HepG2 (cell line): ENCODE results near the gene PTMA. TPM values are rescaled to one million over a fixed set of nuclear protein-coding genes. Genes with fewer than 3 reads are reported as not detected.
A peak's percentile ranks its signal among the peaks of the same experiment; 100 is the strongest.

Source experiments
- ARID2 ChIP-seq: sonication (generic); formaldehyde crosslinking; IDR thresholded peaks from 2 replicates; pipeline ENCODE4 v1.8.1; 2022; ENCODE audit warnings: mild to moderate bottlenecking, missing genetic modification reagents, borderline replicate concordance
- ELF3 ChIP-seq: IDR thresholded peaks from 2 replicates; pipeline ENCODE4 v1.6.1; 2016; ENCODE audit warnings: missing genetic modification reagents, missing compliant biosample characterization
- ETV5 ChIP-seq: IDR thresholded peaks from 2 replicates; pipeline ENCODE4 v1.6.1; 2018; ENCODE audit warnings: missing biosample characterization, missing genetic modification reagents, inconsistent platforms, borderline replicate concordance
- IKZF1 ChIP-seq: fragments of 450-650 bp; IDR thresholded peaks from 2 replicates; pipeline ENCODE4 v1.7.1; 2016
- ISL2 ChIP-seq: sonication (generic); formaldehyde crosslinking; IDR thresholded peaks from 2 replicates; pipeline ENCODE4 v1.5.0; 2020; ENCODE audit warnings: missing genetic modification reagents
- KDM1A ChIP-seq: IDR thresholded peaks from 2 replicates; pipeline ENCODE4 v1.6.1; 2016; ENCODE audit warnings: missing compliant biosample characterization
- KDM2A ChIP-seq: sonication (generic); formaldehyde crosslinking; IDR thresholded peaks from 2 replicates; pipeline ENCODE4 v1.4.0; 2020; ENCODE audit warnings: low read depth, missing genetic modification reagents, borderline replicate concordance
- KLF6 ChIP-seq: IDR thresholded peaks from 2 replicates; pipeline ENCODE4 v1.8.0; 2016; ENCODE audit warnings: missing biosample characterization, missing genetic modification reagents
- KMT2A ChIP-seq: sonication (generic); formaldehyde crosslinking; IDR thresholded peaks from 2 replicates; pipeline ENCODE4 v1.4.0; 2020; ENCODE audit warnings: missing genetic modification reagents
- MTF1 ChIP-seq: sonication (generic); formaldehyde crosslinking; IDR thresholded peaks from 2 replicates; pipeline ENCODE4 v1.5.0; 2020; ENCODE audit warnings: missing genetic modification reagents
- ONECUT2 ChIP-seq: sonication (generic); formaldehyde crosslinking; IDR thresholded peaks from 2 replicates; pipeline ENCODE4 v1.4.0; 2020; ENCODE audit warnings: missing genetic modification reagents
- RFXANK ChIP-seq: IDR thresholded peaks from 2 replicates; pipeline ENCODE4 v1.6.1; 2016
- SP1 ChIP-seq, 2 experiments: fragments of 450-650 bp in 1 of 2; sonication (generic) in 1 of 2; formaldehyde crosslinking in 1 of 2; IDR thresholded peaks; 2 replicates each; pipeline versions ENCODE4 v1.4.0 to v1.6.1; 2016 to 2020; ENCODE audit warnings: missing genetic modification reagents in 1 of 2
- SRSF1 ChIP-seq: fragments of 200-400 bp; formaldehyde crosslinking; optimal IDR thresholded peaks from 2 replicates; pipeline ENCODE3; 2017; ENCODE audit warnings: mild to moderate bottlenecking, low read depth, low read length, moderate library complexity
- TBX3 ChIP-seq: fragments of 450-650 bp; IDR thresholded peaks from 2 replicates; pipeline ENCODE4 v1.6.1; 2017; ENCODE audit warnings: antibody characterized with exemption, mild to moderate bottlenecking, inconsistent platforms, borderline replicate concordance
- THAP11 ChIP-seq: IDR thresholded peaks from 2 replicates; pipeline ENCODE4 v1.6.1; 2016; ENCODE audit warnings: missing biosample characterization, missing genetic modification reagents
- ZNF205 ChIP-seq: IDR thresholded peaks from 2 replicates; pipeline ENCODE4 v1.6.1; 2018; ENCODE audit warnings: missing biosample characterization, missing genetic modification reagents
- ZNF605 ChIP-seq: sonication (generic); formaldehyde crosslinking; IDR thresholded peaks from 2 replicates; pipeline ENCODE4 v1.8.0; 2022; ENCODE audit warnings: mild to moderate bottlenecking, missing genetic modification reagents
- ZNF768 ChIP-seq: sonication (generic); formaldehyde crosslinking; IDR thresholded peaks from 2 replicates; pipeline ENCODE4 v1.4.0; 2020; ENCODE audit warnings: missing genetic modification reagents
- ZNF792 ChIP-seq: IDR thresholded peaks from 2 replicates; pipeline ENCODE4 v1.6.1; 2016
- ZSCAN21 ChIP-seq: sonication (generic); formaldehyde crosslinking; IDR thresholded peaks from 2 replicates; pipeline ENCODE4 v1.8.0; 2022; ENCODE audit warnings: mild to moderate bottlenecking, missing genetic modification reagents, moderate library complexity, borderline replicate concordance
- ZSCAN22 ChIP-seq: sonication (generic); formaldehyde crosslinking; IDR thresholded peaks from 2 replicates; pipeline ENCODE4 v1.4.0; 2020; ENCODE audit warnings: mild to moderate bottlenecking, missing genetic modification reagents
- polyA plus RNA-seq, 8 experiments: library from polyadenylated mRNA; depleted of rRNA in 3 of 8; stranded (reverse) in 7 of 8; unstranded in 1 of 8; fragments of >200 nt; fragmentation: Illumina TruSeq in 4 of 8; extraction: Trizol in 4 of 8; gene quantifications; 2 replicates each; pipeline versions ENCODE4 v1.2.1 to v1.2.3, GENCODE V29; 2011 to 2016; ENCODE audit warnings: low read depth in 4 of 8, missing spikeins in 1 of 8, mixed read lengths in 1 of 8; ENCODE audit not compliant: insufficient read depth in 1 of 8
- total RNA-seq, 5 experiments: library from RNA; depleted of rRNA; stranded (reverse); fragments of >200 nt; fragmentation: Illumina TruSeq; extraction: Trizol; gene quantifications; 2 replicates each; pipeline ENCODE4 v1.2.3, GENCODE V29; 2016; ENCODE audit warnings: low read depth in 1 of 5
- TF ChIP-seq, protein P1 (sequence below): sonication (generic); formaldehyde crosslinking; IDR thresholded peaks from 2 replicates; pipeline ENCODE4 v1.4.0; 2020; ENCODE audit warnings: mild to moderate bottlenecking, missing genetic modification reagents, borderline replicate concordance
- TF ChIP-seq, protein P2 (sequence below): sonication (generic); formaldehyde crosslinking; IDR thresholded peaks from 2 replicates; pipeline ENCODE4 v1.4.0; 2020; ENCODE audit warnings: missing genetic modification reagents

The PTMA gene
- total and polyA plus RNA-seq, 2 of the 13 experiments (the other 11 are each of a cell fraction or from before 2014, with no cell fraction given) = 190 to 1,086 TPM

DNA sequence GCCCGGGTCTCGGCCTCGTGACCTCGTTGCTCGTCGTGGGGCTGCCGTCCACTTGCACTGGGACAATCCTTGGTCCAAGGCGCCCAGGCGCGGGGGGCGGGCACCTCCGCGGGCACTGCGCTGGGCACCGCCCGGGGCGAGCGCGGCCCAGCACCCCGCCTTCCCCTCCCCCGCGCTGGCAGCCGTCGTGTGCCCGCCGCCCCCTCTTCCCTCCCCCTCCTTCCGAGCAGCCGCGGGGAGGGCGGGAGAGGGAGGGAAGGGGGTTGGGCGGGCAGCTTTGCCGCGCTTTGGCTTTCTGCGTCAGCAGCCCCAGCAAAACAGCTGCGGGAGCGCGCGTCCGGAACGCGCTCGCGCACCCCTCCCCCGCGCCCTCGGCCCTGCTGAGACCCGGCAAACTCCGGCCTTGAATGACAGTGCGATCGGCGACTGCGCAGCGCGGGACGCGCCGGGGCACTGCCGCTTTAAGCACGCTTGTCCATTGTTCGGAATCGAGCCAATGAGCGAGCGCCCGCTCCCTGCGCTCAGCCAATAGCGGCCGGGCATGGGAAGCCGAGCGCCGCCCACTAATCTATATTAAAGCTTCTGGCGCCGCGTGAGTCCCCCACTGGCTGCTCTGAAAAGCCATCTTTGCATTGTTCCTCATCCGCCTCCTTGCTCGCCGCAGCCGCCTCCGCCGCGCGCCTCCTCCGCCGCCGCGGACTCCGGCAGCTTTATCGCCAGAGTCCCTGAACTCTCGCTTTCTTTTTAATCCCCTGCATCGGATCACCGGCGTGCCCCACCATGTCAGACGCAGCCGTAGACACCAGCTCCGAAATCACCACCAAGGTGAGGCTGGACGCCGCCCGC lies at the start of gene PTMA (continued):
- TF ChIP-seq KDM1A (no peak), MTF1 (CRISPR knock-in tag) (no peak), KDM2A (CRISPR knock-in tag) (peak; percentile 90), KLF6 (CRISPR knock-in tag) (peak; percentile 78), TBX3 (no peak), ELF3 (CRISPR knock-in tag) (peak; percentile 54), SP1 (IDR thresholded peaks at IDR 0.05) (no peak), SP1 (CRISPR knock-in tag; IDR thresholded peaks at IDR 0.05) (peak; percentile 56), ZNF768 (CRISPR knock-in tag) (0 out of 2 replicates have a peak, but pooled peaks have one; percentile 30), THAP11 (CRISPR knock-in tag) (peak; percentile 71), ONECUT2 (CRISPR knock-in tag) (no peak), KMT2A (CRISPR knock-in tag) (peak; percentile 71; the same call in 1 of the 2 replicates), SRSF1 (peak; percentile 47), ZSCAN22 (CRISPR knock-in tag) (peak; percentile 36; the same call in 1 of the 2 replicates), ZNF605 (peak; percentile 92), ZNF205 (CRISPR knock-in tag) (peak; percentile 75; the same call in 1 of the 2 replicates), ZNF792 (peak; percentile 41; the same call in 1 of the 2 replicates), ARID2 (CRISPR knock-in tag) (peak; percentile 68; the same call in 1 of the 2 replicates), IKZF1 (no peak), RFXANK (0 out of 2 replicates have a peak, but pooled peaks have one; percentile 44), ETV5 (CRISPR knock-in tag) (peak; percentile 11; the same call in 1 of the 2 replicates), ISL2 (CRISPR knock-in tag) (peak; percentile 74), ZSCAN21 (CRISPR knock-in tag) (no peak; the same call in 1 of the 2 replicates)
- TF ChIP-seq, protein P1, sequence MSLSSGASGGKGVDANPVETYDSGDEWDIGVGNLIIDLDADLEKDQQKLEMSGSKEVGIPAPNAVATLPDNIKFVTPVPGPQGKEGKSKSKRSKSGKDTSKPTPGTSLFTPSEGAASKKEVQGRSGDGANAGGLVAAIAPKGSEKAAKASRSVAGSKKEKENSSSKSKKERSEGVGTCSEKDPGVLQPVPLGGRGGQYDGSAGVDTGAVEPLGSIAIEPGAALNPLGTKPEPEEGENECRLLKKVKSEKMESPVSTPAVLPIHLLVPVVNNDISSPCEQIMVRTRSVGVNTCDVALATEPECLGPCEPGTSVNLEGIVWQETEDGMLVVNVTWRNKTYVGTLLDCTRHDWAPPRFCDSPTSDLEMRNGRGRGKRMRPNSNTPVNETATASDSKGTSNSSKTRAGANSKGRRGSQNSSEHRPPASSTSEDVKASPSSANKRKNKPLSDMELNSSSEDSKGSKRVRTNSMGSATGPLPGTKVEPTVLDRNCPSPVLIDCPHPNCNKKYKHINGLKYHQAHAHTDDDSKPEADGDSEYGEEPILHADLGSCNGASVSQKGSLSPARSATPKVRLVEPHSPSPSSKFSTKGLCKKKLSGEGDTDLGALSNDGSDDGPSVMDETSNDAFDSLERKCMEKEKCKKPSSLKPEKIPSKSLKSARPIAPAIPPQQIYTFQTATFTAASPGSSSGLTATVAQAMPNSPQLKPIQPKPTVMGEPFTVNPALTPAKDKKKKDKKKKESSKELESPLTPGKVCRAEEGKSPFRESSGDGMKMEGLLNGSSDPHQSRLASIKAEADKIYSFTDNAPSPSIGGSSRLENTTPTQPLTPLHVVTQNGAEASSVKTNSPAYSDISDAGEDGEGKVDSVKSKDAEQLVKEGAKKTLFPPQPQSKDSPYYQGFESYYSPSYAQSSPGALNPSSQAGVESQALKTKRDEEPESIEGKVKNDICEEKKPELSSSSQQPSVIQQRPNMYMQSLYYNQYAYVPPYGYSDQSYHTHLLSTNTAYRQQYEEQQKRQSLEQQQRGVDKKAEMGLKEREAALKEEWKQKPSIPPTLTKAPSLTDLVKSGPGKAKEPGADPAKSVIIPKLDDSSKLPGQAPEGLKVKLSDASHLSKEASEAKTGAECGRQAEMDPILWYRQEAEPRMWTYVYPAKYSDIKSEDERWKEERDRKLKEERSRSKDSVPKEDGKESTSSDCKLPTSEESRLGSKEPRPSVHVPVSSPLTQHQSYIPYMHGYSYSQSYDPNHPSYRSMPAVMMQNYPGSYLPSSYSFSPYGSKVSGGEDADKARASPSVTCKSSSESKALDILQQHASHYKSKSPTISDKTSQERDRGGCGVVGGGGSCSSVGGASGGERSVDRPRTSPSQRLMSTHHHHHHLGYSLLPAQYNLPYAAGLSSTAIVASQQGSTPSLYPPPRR (CRISPR knock-in tag) = peak; percentile 71
- TF ChIP-seq, protein P2, sequence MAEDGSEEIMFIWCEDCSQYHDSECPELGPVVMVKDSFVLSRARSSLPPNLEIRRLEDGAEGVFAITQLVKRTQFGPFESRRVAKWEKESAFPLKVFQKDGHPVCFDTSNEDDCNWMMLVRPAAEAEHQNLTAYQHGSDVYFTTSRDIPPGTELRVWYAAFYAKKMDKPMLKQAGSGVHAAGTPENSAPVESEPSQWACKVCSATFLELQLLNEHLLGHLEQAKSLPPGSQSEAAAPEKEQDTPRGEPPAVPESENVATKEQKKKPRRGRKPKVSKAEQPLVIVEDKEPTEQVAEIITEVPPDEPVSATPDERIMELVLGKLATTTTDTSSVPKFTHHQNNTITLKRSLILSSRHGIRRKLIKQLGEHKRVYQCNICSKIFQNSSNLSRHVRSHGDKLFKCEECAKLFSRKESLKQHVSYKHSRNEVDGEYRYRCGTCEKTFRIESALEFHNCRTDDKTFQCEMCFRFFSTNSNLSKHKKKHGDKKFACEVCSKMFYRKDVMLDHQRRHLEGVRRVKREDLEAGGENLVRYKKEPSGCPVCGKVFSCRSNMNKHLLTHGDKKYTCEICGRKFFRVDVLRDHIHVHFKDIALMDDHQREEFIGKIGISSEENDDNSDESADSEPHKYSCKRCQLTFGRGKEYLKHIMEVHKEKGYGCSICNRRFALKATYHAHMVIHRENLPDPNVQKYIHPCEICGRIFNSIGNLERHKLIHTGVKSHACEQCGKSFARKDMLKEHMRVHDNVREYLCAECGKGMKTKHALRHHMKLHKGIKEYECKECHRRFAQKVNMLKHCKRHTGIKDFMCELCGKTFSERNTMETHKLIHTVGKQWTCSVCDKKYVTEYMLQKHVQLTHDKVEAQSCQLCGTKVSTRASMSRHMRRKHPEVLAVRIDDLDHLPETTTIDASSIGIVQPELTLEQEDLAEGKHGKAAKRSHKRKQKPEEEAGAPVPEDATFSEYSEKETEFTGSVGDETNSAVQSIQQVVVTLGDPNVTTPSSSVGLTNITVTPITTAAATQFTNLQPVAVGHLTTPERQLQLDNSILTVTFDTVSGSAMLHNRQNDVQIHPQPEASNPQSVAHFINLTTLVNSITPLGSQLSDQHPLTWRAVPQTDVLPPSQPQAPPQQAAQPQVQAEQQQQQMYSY (CRISPR knock-in tag) = peak; percentile 83
